NCI-H82 treated with DMSO at 0.1 percent for 48 hours (cell line): ENCODE results near the gene RARB.

Experiments
- DNase-seq: peaks from one replicate; lab custom pipeline; 2025; ENCODE audit not compliant: unreplicated experiment; lab: John Stamatoyannopoulos, UW

RARB gene

GRCh38 chr3:25421747-25422146, 6.3 kb upstream of the RARB start:
- no peak for DNase-seq

- DNase-seq = no peak
Observed at GRCh38 chr3:25423780-25424588, 4.1 kb upstream of the RARB start.

GRCh38 chr3:25424614-25425013, 3.4 kb upstream of the RARB start:
- DNase-seq = no peak

GRCh38 chr3:25426408-25426807, 1.7 kb upstream of the RARB start:
- no peak for DNase-seq

- no peak for DNase-seq
Observed at GRCh38 chr3:25427155-25427554, 908 bp upstream of the RARB start.

- DNase-seq = no peak
Observed at GRCh38 chr3:25427563-25427941, 511 bp upstream of the RARB start.

- DNase-seq = no peak
Observed at GRCh38 chr3:25428789-25429335, 799 bp downstream of the RARB start.

GRCh38 chr3:25429361-25430286, 1.6 kb downstream of the RARB start:
- DNase-seq = no peak

GRCh38 chr3:25430287-25430934, 2.3 kb downstream of the RARB start:
- DNase-seq = no peak

GRCh38 chr3:25430935-25431770, 3.1 kb downstream of the RARB start:
- no peak for DNase-seq

GRCh38 chr3:25432176-25432720, 4.2 kb downstream of the RARB start:
- no peak for DNase-seq

- no peak for DNase-seq
Observed at GRCh38 chr3:25433106-25433505, 5.0 kb downstream of the RARB start.

GRCh38 chr3:25433868-25434267, 5.8 kb downstream of the RARB start:
- no peak for DNase-seq

- DNase-seq = no peak
Observed at GRCh38 chr3:25437953-25438352, 9.9 kb downstream of the RARB start.

GRCh38 chr3:25438791-25439555, 10.9 kb downstream of the RARB start:
- no peak for DNase-seq

GRCh38 chr3:25441234-25441856, 13.3 kb downstream of the RARB start:
- DNase-seq = no peak

- no peak for DNase-seq
Observed at GRCh38 chr3:25442486-25442885, 14.4 kb downstream of the RARB start.

GRCh38 chr3:25444273-25444672, 16.2 kb downstream of the RARB start:
- no peak for DNase-seq

GRCh38 chr3:25445731-25446130, 17.7 kb downstream of the RARB start:
- no peak for DNase-seq
